Mammary epithelial cell (primary cell): ENCODE data around the gene AOC1.

Source experiments
- CTCF ChIP-seq, 2 donors: IDR thresholded peaks in 1 of 2; conservative IDR thresholded peaks in 1 of 2; 2 replicates each; pipeline ENCODE4 v1.5.1; 2011 to 2012; ENCODE audit warnings: inconsistent platforms in 2 of 2, low read length in 2 of 2, mild to moderate bottlenecking in 2 of 2, control low read depth in 1 of 2, low read depth in 1 of 2; ENCODE audit not compliant: insufficient read depth in 1 of 2; ENCODE audit errors: extremely low read depth in 1 of 2
- EZH2 ChIP-seq: IDR thresholded peaks from 2 replicates; pipeline ENCODE4 v1.6.1; 2012; ENCODE audit warnings: low read length, inconsistent platforms, borderline replicate concordance

GRCh38 chr7:150835702-150836280 is 16.5 kb upstream of the AOC1 start:
- TF ChIP-seq EZH2 (no peak), CTCF (conservative IDR thresholded peaks at IDR 0.05 in 1 of 2, IDR thresholded peaks at IDR 0.05 in 1 of 2; ENCODE audit: extremely low read depth in 1 of 2, insufficient read depth in 1 of 2, low read depth in 1 of 2, low read length in 2 of 2) (no peak)
